ENCODE data around the gene CDYL.

- TF ChIP-seq CTCF (IDR thresholded peaks at IDR 0.05), result no peak
- TF ChIP-seq EP300 (IDR thresholded peaks at IDR 0.05), result no peak
These were observed 33.1 kb upstream of the CDYL start for GRCh38 chr6:4743062-4743461.

Measured in ovary (tissue), 3 donors.